Loucy (cell line): ENCODE data around the gene TPR.

Source experiments
- H2AFZ ChIP-seq: fragments of 200-600 bp; sonication (generic); 2 replicates; pipeline ENCODE4 v1.6.0; 2016; ENCODE audit warnings: antibody characterized with exemption, mild to moderate bottlenecking, low read length, moderate library complexity
- H3F3A ChIP-seq: fragments of 200-600 bp; 2 replicates; pipeline ENCODE4 v1.6.0; 2016; ENCODE audit warnings: antibody characterized with exemption, low read depth, mild to moderate bottlenecking
- H3K27me3 ChIP-seq: fragments of 200-600 bp; sonication (generic); 2 replicates; pipeline ENCODE4 v1.6.1; 2014; ENCODE audit warnings: low read length, mild to moderate bottlenecking; ENCODE audit not compliant: insufficient read depth, poor library complexity, severe bottlenecking
- H3K36me3 ChIP-seq: fragments of 200-600 bp; sonication (generic); 2 replicates; pipeline ENCODE4 v1.6.1; 2016; ENCODE audit warnings: low read length; ENCODE audit not compliant: insufficient read depth
- H3K4me1 ChIP-seq: fragments of 200-600 bp; sonication (generic); 2 replicates; pipeline ENCODE4 v1.5.1; 2014; ENCODE audit warnings: low read length, mild to moderate bottlenecking; ENCODE audit not compliant: insufficient read depth, poor library complexity, severe bottlenecking
- H3K4me2 ChIP-seq: fragments of 200-600 bp; sonication (generic); 2 replicates; pipeline ENCODE4 v1.6.0; 2014; ENCODE audit warnings: antibody characterized with exemption, low read length, low read depth, mild to moderate bottlenecking; ENCODE audit not compliant: poor library complexity, severe bottlenecking
- H3K4me3 ChIP-seq: fragments of 200-600 bp; sonication (generic); 2 replicates; pipeline ENCODE4 v1.5.1; 2014; ENCODE audit warnings: low read length, mild to moderate bottlenecking, mixed read lengths; ENCODE audit not compliant: poor library complexity, severe bottlenecking
- H3K79me2 ChIP-seq: fragments of 200-600 bp; sonication (generic); 2 replicates; pipeline ENCODE4 v1.6.1; 2014; ENCODE audit warnings: low read length; ENCODE audit not compliant: insufficient read depth
- H3K9ac ChIP-seq: fragments of 200-600 bp; sonication (generic); 2 replicates; pipeline ENCODE4 v1.6.0; 2014; ENCODE audit warnings: mild to moderate bottlenecking, low read depth, low read length, moderate library complexity; ENCODE audit not compliant: poor library complexity, severe bottlenecking
- H3K9me2 ChIP-seq: fragments of 200-600 bp; sonication (generic); replicated peaks from 2 replicates; pipeline ENCODE4 v1.6.1; 2016; ENCODE audit warnings: low read depth, low read length, mixed read lengths
- H3K9me3 ChIP-seq: fragments of 200-600 bp; sonication (generic); 2 replicates; pipeline ENCODE4 v1.6.1; 2014; ENCODE audit warnings: mild to moderate bottlenecking, antibody characterized with exemption, low read length, low read depth; ENCODE audit not compliant: insufficient read depth
- H4K20me1 ChIP-seq: fragments of 200-600 bp; sonication (generic); 2 replicates; pipeline ENCODE4 v1.6.0; 2014; ENCODE audit warnings: antibody characterized with exemption, low read length, mild to moderate bottlenecking; ENCODE audit not compliant: insufficient read depth, poor library complexity, severe bottlenecking
- EZH2phosphoT487 ChIP-seq: fragments of 200-600 bp; IDR thresholded peaks from 2 replicates; pipeline ENCODE4 v1.6.1; 2018; ENCODE audit warnings: antibody characterized with exemption, mild to moderate bottlenecking, moderate library complexity, borderline replicate concordance
- TF ChIP-seq, protein P1 (sequence below): fragments of 200-600 bp; sonication (generic); conservative IDR thresholded peaks from 2 replicates; pipeline ENCODE4 v1.5.1; 2014; ENCODE audit warnings: mild to moderate bottlenecking, antibody characterized with exemption, low read length

TPR gene

GRCh38 chr1:186275822-186276221, 99.2 kb downstream of the TPR start:
- H3K9me3 ChIP-seq, result no peaks in the 10 kb centered on the region
- no peaks in the 10 kb centered on the region for H3K9me2 ChIP-seq
- H3K27me3 ChIP-seq, result no peaks in the 10 kb centered on the region
- no peaks in the 10 kb centered on the region for H4K20me1 ChIP-seq
- no peak overlapping the region for H3K4me2 ChIP-seq
- no peaks in the 10 kb centered on the region for H3F3A ChIP-seq
- no peak overlapping the region for H3K9ac ChIP-seq
- H2AFZ ChIP-seq, result no peak overlapping the region
- no peaks in the 10 kb centered on the region for H3K36me3 ChIP-seq
- H3K4me3 ChIP-seq, result no peak overlapping the region
- TF ChIP-seq EZH2phosphoT487, result no peak
- TF ChIP-seq, protein P1, sequence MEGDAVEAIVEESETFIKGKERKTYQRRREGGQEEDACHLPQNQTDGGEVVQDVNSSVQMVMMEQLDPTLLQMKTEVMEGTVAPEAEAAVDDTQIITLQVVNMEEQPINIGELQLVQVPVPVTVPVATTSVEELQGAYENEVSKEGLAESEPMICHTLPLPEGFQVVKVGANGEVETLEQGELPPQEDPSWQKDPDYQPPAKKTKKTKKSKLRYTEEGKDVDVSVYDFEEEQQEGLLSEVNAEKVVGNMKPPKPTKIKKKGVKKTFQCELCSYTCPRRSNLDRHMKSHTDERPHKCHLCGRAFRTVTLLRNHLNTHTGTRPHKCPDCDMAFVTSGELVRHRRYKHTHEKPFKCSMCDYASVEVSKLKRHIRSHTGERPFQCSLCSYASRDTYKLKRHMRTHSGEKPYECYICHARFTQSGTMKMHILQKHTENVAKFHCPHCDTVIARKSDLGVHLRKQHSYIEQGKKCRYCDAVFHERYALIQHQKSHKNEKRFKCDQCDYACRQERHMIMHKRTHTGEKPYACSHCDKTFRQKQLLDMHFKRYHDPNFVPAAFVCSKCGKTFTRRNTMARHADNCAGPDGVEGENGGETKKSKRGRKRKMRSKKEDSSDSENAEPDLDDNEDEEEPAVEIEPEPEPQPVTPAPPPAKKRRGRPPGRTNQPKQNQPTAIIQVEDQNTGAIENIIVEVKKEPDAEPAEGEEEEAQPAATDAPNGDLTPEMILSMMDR, result no peak
- H3K4me1 ChIP-seq, result no peaks in the 10 kb centered on the region
- H3K79me2 ChIP-seq, result no peaks in the 10 kb centered on the region

DNA sequence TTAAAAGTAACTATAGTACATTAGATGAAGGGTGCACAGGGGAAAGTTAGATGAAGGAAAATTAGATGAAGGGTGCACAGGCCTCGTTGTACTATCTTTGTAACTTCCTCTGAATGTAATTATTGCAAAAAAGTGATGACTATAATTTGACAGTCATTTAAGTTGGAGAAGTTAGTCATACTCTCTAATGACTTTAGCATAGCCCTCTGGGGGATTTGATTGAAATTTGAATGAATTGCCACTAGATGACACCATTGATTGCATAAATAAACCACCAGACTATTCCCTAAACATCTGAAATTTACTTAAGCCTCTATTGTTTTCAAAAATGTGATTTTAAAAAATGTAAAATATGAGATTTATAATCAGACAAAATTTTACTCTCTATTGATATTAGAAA, 102.6 kb downstream of the TPR start:
- Histone ChIP-seq H3K9ac (no peak overlapping the region), H3K9me2 (no peaks in the 10 kb centered on the region), H3K4me2 (no peak overlapping the region), H3K9me3 (no peaks in the 10 kb centered on the region), H3K27me3 (no peaks in the 10 kb centered on the region), H3K79me2 (no peaks in the 10 kb centered on the region), H4K20me1 (no peaks in the 10 kb centered on the region), H2AFZ (no peak overlapping the region), H3K36me3 (no peaks in the 10 kb centered on the region), H3K4me1 (no peaks in the 10 kb centered on the region), H3K4me3 (no peak overlapping the region), H3F3A (no peaks in the 10 kb centered on the region)
- TF ChIP-seq EZH2phosphoT487, result no peak
- TF ChIP-seq, protein P1, result peak; percentile 35

DNA sequence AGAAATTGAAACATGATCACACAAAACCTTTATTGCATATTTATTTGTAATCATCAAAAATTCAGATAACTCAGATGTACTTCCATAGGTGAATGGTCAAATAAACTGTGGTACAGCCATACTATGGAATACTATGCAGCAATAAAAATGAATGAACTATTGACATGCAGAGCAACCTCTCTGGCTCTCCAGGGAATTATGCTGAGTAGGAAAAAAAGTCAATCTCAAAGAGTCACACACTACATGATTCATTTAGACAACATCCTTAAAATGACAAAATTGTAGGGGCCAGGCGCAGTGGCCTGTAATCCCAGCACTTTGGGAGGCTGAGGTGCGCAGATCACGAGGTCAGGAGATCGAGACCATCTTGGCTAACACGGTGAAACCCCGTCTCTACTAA, 104.0 kb downstream of the TPR start:
- Histone ChIP-seq H3K9ac (no peak overlapping the region), H3K36me3 (no peaks in the 10 kb centered on the region), H3K79me2 (no peaks in the 10 kb centered on the region), H3K9me3 (no peaks in the 10 kb centered on the region), H3K9me2 (no peaks in the 10 kb centered on the region), H3K4me2 (no peak overlapping the region), H2AFZ (no peak overlapping the region), H3K4me3 (no peak overlapping the region), H4K20me1 (no peaks in the 10 kb centered on the region), H3K27me3 (no peaks in the 10 kb centered on the region), H3F3A (no peaks in the 10 kb centered on the region), H3K4me1 (no peaks in the 10 kb centered on the region)
- no peak for TF ChIP-seq EZH2phosphoT487
- TF ChIP-seq, protein P1, result no peak
